MM.1S (cell line): Measurements from ENCODE around the gene SLC46A2.

Experiments
- EZH2 ChIP-seq: fragments of 300-600 bp; sonication (generic); optimal IDR thresholded peaks from 2 replicates; pipeline ENCODE3; 2017; ENCODE audit warnings: low read depth, mild to moderate bottlenecking, antibody characterized with exemption, low read length, mixed read lengths
- EZH2phosphoT487 ChIP-seq: fragments of 300-600 bp; sonication (generic); IDR thresholded peaks from 2 replicates; pipeline ENCODE4 v1.6.1; 2018; ENCODE audit warnings: antibody characterized with exemption, low read length
- TF ChIP-seq, protein P1 (sequence below): fragments of 300-600 bp; sonication (generic); IDR thresholded peaks from 2 replicates; pipeline ENCODE4 v1.5.1; 2016; ENCODE audit warnings: antibody characterized with exemption, low read length, mixed read lengths

GRCh38 chr9:112833081-112833480 lies 57.6 kb downstream of the SLC46A2 start:
- TF ChIP-seq, protein P1, sequence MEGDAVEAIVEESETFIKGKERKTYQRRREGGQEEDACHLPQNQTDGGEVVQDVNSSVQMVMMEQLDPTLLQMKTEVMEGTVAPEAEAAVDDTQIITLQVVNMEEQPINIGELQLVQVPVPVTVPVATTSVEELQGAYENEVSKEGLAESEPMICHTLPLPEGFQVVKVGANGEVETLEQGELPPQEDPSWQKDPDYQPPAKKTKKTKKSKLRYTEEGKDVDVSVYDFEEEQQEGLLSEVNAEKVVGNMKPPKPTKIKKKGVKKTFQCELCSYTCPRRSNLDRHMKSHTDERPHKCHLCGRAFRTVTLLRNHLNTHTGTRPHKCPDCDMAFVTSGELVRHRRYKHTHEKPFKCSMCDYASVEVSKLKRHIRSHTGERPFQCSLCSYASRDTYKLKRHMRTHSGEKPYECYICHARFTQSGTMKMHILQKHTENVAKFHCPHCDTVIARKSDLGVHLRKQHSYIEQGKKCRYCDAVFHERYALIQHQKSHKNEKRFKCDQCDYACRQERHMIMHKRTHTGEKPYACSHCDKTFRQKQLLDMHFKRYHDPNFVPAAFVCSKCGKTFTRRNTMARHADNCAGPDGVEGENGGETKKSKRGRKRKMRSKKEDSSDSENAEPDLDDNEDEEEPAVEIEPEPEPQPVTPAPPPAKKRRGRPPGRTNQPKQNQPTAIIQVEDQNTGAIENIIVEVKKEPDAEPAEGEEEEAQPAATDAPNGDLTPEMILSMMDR = no peak
- TF ChIP-seq EZH2phosphoT487 (no peak), EZH2 (no peak)
